Raji (cell line): Measurements from ENCODE around the gene COL23A1.

Source experiments
- POLR2A ChIP-seq: IDR thresholded peaks from 2 replicates; pipeline ENCODE4 v1.6.1; 2011; ENCODE audit warnings: low read depth, low read length, control low read depth; ENCODE audit not compliant: insufficient read depth

Gene COL23A1

GRCh38 chr5:178227138-178227659 lies 363.0 kb downstream of the COL23A1 start:
- no peak for TF ChIP-seq POLR2A

DNA sequence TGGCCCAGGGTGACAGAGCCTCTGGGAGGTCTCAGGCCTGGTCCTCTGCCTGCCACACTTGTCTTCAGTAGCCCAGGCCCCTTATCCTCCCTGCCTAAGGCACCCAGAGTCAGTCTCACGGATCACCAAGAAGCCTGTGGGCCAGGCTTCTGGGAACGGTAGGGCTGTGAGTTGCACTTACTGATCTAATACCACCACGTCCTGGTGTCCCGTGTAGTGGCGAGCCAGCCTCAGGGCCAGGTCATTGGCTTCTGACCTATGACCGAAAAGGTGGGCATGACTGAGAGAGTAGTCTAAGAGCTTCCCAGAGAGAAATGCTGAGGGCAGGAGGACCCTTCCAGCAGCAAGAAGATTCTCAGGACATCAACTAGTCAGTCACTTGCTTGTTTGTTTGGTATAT lies 365.0 kb downstream of the COL23A1 start:
- no peak for TF ChIP-seq POLR2A

DNA sequence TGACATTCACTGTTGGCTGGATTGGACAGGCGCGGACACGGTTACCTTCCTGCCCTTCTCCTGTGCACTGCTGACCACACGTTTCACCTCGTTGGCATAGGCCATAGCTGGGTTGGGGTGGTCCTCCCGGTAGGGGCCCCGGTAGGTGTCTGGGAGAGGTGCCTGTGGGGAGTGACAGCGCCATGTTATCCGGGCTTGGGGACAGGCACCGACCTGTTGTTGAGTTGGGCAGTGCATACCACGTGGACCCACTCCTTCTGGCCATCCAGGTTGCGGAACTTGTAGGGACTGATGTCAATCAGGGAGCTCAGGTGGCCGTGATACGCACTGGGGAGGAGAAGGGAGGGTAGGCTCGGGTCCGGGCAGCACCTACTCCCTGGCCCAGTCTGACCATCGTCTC lies 365.8 kb downstream of the COL23A1 start:
- no peak for TF ChIP-seq POLR2A

DNA sequence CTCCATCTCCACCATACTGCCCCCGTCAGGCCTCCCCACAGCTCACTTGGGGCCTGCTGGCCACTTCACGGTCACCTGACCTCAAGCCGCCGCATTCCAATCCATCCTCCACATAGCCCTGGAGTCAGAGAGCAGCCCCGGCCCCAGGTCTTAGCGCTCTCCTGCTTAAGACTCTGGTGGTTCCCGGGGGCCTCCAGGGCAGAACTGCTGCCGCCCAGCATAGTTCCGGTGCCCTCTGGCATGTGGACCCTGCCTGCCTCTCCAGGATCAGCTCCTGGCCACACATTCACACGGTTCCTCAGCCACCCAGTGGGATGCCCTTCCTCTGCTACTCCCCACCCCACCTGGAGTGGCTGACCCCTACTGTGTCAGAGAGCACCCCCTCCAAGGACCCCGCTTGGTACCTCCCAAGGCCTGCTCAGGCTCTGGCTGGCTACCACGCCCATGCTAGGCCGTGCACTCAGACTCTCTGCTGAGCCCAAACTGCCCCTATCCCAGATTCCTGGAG lies 366.3 kb downstream of the COL23A1 start:
- TF ChIP-seq POLR2A, result no peak

DNA sequence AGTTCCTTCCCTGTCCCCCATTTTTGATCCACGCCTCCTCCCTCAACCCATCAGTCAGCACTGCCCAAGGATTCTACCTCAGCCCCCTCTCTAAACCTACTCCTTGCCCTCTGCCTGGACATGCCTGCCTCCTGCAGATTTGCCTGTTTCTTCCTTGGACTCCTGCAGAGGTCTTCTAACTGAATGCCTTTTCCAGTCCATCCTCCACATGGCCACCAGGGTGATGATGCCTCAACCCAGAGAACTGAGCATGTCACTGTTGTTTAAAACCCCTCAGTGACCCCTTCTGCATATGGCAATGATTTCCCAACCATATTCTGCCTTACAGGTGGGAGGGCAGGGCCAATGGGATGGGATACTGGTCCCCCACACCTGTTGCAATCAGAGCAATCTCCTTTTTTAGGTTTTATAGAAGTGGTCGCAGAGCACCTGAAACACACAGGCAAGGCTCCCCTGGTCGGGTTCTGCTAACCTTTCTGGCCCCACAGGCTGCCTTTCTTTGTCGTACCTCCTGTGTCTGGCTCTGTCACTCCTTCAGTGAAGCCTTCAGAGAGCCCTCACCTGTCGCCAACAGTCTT lies 366.9 kb downstream of the COL23A1 start:
- no peak for TF ChIP-seq POLR2A

GRCh38 chr5:178222292-178222691 lies 367.9 kb downstream of the COL23A1 start:
- no peak for TF ChIP-seq POLR2A

DNA sequence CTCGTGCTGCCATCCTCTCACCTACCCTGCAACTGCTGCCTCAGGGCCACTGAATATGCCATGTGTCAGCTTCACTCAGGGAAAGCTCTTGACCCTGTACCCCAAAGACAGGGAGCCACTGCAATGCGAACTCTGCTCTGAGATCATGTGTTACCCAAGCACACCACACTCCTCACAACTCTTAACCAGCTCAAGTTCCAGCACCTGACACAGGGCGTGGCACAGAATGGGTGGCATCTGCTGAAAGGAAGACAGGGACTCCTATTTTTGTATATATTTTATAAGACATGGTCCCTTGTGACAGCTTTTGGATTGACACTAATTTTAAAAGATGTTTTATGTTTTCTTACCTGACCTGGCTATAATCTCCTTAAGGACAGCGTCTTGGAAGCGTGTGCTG lies 368.3 kb downstream of the COL23A1 start:
- TF ChIP-seq POLR2A, result no peak

DNA sequence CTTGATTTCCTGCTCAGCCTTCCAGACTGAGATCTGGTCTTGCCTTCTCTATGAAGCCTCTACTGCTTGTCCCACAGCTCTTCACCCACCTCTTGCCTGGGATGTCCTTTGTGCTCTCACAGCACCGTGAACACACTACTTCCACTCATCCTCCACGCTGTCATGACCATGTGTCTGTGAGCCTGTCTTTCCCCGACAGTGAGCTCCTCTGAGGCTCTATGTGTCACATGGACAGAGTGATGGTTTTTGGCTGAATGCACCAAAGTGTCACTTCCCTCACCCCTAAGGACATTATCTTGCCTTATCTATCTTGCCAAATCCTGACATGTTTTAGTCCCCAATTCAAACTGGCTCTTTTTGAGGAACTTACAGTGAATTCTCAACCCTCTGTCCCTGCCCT lies 368.9 kb downstream of the COL23A1 start:
- no peak for TF ChIP-seq POLR2A

GRCh38 chr5:178218827-178219226 lies 371.4 kb downstream of the COL23A1 start:
- no peak for TF ChIP-seq POLR2A

DNA sequence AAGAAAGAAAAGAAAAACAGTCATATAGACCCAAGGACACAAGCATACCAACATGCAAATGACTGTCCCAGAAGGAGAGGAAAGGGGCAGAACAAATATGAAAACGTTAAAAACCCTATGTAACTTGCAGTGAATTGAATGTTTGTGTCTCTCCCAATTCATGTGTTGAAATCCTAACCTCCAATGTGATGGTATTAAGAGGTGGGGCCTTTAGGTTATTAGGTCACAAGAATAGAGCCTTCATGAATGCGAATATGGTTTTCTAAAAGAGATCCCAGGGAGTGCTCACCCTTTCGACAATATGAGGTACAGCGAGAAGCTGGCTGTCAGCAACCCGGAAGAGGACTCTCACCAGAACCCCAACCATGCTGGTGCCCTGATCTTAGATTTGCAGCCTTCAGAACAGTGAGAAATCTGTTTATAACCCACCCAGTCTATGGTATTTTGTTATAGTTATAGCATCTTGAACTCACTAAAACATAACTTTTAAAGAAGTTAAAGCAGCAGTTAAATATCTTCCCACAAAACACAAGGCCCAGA lies 371.9 kb downstream of the COL23A1 start:
- no peak for TF ChIP-seq POLR2A

DNA sequence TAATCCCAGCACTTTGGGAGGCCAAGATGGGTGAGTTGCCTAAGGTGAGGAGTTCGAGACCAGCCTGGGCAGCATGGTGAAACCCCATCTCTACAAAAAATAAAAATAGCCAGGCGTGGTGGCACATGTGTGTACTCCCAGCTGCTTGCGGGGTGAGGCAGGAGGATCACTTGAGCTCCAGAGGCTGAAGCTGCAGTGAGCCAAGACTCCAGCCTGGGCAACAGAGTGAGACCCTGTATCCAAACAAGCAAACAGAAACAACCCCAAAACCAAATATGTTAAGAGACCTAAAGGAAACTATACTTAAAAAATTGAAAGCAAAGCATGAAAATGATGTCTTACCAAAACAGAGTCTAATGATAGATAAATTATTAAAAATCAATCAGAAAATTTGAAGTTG lies 373.4 kb downstream of the COL23A1 start:
- no peak for TF ChIP-seq POLR2A

DNA sequence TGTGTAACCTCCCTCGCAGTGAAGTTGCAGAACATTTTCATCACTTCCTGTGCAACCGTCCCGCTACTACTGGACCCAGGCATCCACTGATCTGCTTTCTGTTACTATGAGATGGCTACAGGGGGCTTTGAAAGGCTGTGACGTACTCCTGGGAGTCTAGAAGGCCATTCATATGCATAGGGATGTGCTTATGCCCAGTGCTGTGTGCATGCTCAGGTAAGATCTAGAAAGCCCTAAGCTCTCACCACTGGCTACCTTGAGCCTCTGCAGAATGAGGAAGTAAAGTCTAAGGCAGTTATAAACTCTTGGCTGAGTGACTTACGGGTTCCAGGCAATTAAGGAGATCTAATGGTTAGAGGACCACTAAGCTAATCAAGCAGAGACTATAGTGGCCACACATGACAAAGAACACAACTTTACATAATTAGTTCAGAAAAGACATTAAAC lies 374.1 kb downstream of the COL23A1 start:
- no peak for TF ChIP-seq POLR2A

GRCh38 chr5:178215280-178216002 lies 374.8 kb downstream of the COL23A1 start:
- TF ChIP-seq POLR2A, result no peak

DNA sequence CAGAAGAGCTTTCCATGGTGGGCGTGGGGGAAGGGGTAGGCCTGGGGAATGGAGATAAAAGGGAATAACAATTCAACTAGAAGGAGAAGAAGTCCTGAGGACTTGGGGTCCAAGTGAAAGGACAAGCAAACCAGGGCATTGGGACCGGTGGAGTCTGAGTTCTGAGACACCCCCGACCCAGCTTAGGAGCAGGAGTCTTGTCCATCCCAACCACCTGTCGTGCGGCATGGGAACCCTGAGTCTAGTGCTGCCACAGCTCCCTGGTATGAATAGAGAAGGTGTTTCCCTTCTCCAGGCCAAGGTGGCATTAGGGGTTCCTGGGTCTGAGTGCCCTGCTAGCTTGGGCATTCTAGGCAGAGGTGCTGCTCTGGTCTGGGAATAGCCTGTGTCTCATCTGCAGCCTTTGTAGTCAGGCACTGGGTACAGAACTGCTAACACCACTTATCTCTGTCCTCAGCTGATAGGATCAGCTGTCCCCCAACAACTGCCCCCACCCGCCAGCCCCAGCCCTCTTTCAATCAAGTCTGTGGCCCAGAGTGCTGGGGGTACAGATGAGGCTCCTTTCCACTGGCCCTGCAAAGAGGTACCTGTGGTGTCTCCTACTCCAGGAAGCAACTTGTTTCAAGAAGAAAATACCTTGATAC lies 375.9 kb downstream of the COL23A1 start:
- no peak for TF ChIP-seq POLR2A

DNA sequence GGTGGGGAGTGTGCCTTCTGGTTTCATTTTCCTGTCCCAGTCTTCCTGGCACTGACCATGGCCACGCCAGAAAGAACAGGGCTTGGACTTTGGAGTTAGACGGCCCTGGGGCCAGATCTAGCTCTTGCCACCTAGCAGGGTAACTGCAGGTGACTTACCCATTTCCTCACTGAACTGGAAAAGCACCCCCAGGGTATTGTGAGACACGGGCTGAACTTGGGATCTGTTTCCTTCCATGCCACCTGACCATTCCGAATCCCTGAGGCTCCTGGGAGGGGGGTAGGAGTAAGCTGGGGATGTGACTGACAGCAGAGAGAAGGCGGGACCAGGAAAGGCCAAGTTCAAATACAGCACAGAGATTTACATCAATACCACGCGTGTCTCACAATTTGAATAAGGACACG lies 376.4 kb downstream of the COL23A1 start:
- no peak for TF ChIP-seq POLR2A

GRCh38 chr5:178213003-178213461 lies 377.2 kb downstream of the COL23A1 start:
- TF ChIP-seq POLR2A, result no peak
